Subcutaneous abdominal adipose tissue (tissue), 5 donors: ENCODE results near the gene PDHX.
"Not testable (repeated sequence)": the region's sequence is repeated elsewhere in the genome, so short reads cannot be mapped to it uniquely, and the experiment has no call there.

Experiments used
- H3K27ac ChIP-seq: one replicate; pipeline ENCODE4 v1.7.0; 2013; ENCODE audit warnings: low read depth, mild to moderate bottlenecking, inconsistent platforms, low read length, moderate library complexity
- H3K27me3 ChIP-seq, 5 donors: one replicate each; pipeline ENCODE4 v1.7.0; 2013; ENCODE audit warnings: low read length in 5 of 5, inconsistent platforms in 1 of 5; ENCODE audit not compliant: control insufficient read depth in 5 of 5, insufficient read depth in 4 of 5
- H3K36me3 ChIP-seq, 5 donors: one replicate each; pipeline ENCODE4 v1.7.0; 2013; ENCODE audit warnings: low read length in 5 of 5; ENCODE audit not compliant: control insufficient read depth in 5 of 5, insufficient read depth in 5 of 5
- H3K4me1 ChIP-seq, 5 donors: one replicate each; pipeline ENCODE4 v1.7.0; 2013; ENCODE audit warnings: low read length in 5 of 5, mild to moderate bottlenecking in 3 of 5, moderate library complexity in 1 of 5; ENCODE audit not compliant: control insufficient read depth in 5 of 5, insufficient read depth in 5 of 5
- H3K4me3 ChIP-seq, 5 donors: one replicate each; pipeline ENCODE4 v1.7.0; 2013; ENCODE audit warnings: low read length in 5 of 5, low read depth in 1 of 5
- H3K9ac ChIP-seq, 5 donors: one replicate each; pipeline ENCODE4 v1.7.0; 2013; ENCODE audit warnings: low read length in 5 of 5, mild to moderate bottlenecking in 4 of 5, moderate library complexity in 3 of 5
- H3K9me3 ChIP-seq, 5 donors: one replicate each; pipeline ENCODE4 v1.7.0; 2013; ENCODE audit warnings: low read length in 5 of 5; ENCODE audit not compliant: control insufficient read depth in 5 of 5
- donor health status: healthy.
- donor health status: healthy.
- donor health status: healthy.
- donor health status: healthy.
- donor health status: healthy.

Gene PDHX

GRCh38 chr11:34890812-34891211 lies 25.6 kb upstream of the PDHX start:
- no peak overlapping the region for H3K9ac ChIP-seq
- peaks cover 4 to 19% (median 5%) of the 10 kb centered on the region in 5 donors for H3K36me3 ChIP-seq
- no peak overlapping the region for H3K27ac ChIP-seq
- no peak overlapping the region for H3K4me3 ChIP-seq
- peaks cover 0 to 11% (median 0%) of the 10 kb centered on the region in 5 donors for H3K4me1 ChIP-seq
- H3K27me3 ChIP-seq = no peaks in the 10 kb centered on the region
- no peaks in the 10 kb centered on the region for H3K9me3 ChIP-seq

GRCh38 chr11:34891611-34892010 lies 24.8 kb upstream of the PDHX start:
- Histone ChIP-seq H3K9ac (no peak overlapping the region), H3K9me3 (no peaks in the 10 kb centered on the region), H3K27ac (no peak overlapping the region), H3K27me3 (no peaks in the 10 kb centered on the region), H3K4me1 (peaks cover 0 to 12% (median under 1%) of the 10 kb centered on the region in 5 donors), H3K36me3 (peaks cover under 1 to 17% (median 4%) of the 10 kb centered on the region in 5 donors), H3K4me3 (no peak overlapping the region)

DNA sequence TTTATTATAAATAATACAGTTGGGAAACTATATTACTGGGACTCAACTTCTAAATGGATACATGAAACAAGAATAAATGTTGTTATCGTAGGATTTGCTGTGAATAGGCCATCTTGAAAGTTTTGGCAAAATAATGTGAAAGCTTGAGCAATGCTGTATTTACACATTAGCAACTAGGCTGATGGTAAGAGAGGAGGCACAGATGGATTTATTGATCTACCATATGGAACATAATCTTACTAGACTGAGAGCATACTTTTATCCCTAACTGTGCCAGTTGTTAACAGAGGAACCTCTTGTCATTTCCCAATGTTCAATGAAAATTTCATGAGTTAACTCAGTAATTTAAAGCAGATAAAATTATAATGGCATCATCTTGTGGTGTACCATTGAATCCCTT lies 23.0 kb upstream of the PDHX start:
- Histone ChIP-seq H3K4me3 (no peak overlapping the region), H3K27me3 (no peaks in the 10 kb centered on the region), H3K4me1 (peaks cover 0 to 19% (median 4%) of the 10 kb centered on the region in 5 donors), H3K36me3 (peaks cover 0 to 6% (median 2%) of the 10 kb centered on the region in 5 donors), H3K9me3 (no peaks in the 10 kb centered on the region), H3K9ac (no peak overlapping the region), H3K27ac (no peak overlapping the region)

GRCh38 chr11:34896191-34896590 lies 20.2 kb upstream of the PDHX start:
- not testable (repeated sequence) for H3K36me3 ChIP-seq, H3K27ac ChIP-seq, H3K27me3 ChIP-seq, H3K9ac ChIP-seq, H3K4me3 ChIP-seq
- Histone ChIP-seq H3K9me3 (peaks cover 3 to 19% (median 12%) of the 10 kb centered on the region in 5 donors), H3K4me1 (peaks cover 0 to 13% (median 4%) of the 10 kb centered on the region in 5 donors)

GRCh38 chr11:34897171-34897870 lies 19.1 kb upstream of the PDHX start:
- peaks cover 3 to 19% (median 13%) of the 10 kb centered on the region in 5 donors for H3K9me3 ChIP-seq
- H3K27me3 ChIP-seq = no peaks in the 10 kb centered on the region
- no peaks in the 10 kb centered on the region for H3K36me3 ChIP-seq
- peak overlapping the region in 2 of 5 donors; percentile 25 to 36 for H3K9ac ChIP-seq
- H3K4me1 ChIP-seq = peaks cover 0 to 13% (median 4%) of the 10 kb centered on the region in 5 donors
- no peak overlapping the region for H3K27ac ChIP-seq
- H3K4me3 ChIP-seq = no peak overlapping the region

- no peak overlapping the region for H3K27ac ChIP-seq
- H3K27me3 ChIP-seq = no peaks in the 10 kb centered on the region
- peak overlapping the region in 1 of 5 donors; percentile 48 for H3K4me3 ChIP-seq
- H3K4me1 ChIP-seq = peaks cover 0 to 10% (median 4%) of the 10 kb centered on the region in 5 donors
- H3K9ac ChIP-seq = peak overlapping the region in 3 of 5 donors; percentile 7 to 36 (median 11)
- peaks cover 0 to 4% (median 0%) of the 10 kb centered on the region in 5 donors for H3K36me3 ChIP-seq
- peaks cover 3 to 19% (median 13%) of the 10 kb centered on the region in 5 donors for H3K9me3 ChIP-seq
These were observed 17.9 kb upstream of the PDHX start for GRCh38 chr11:34898474-34898873.

- Histone ChIP-seq H3K27me3 (no peaks in the 10 kb centered on the region), H3K9me3 (peaks cover 3 to 19% (median 13%) of the 10 kb centered on the region in 5 donors), H3K4me3 (peak overlapping the region in 2 of 5 donors; percentile 13 to 19), H3K36me3 (peaks cover 0 to 5% (median 0%) of the 10 kb centered on the region in 5 donors), H3K27ac (no peak overlapping the region), H3K4me1 (peaks cover 0 to 9% (median 5%) of the 10 kb centered on the region in 5 donors), H3K9ac (no peak overlapping the region)
These were observed 16.8 kb upstream of the PDHX start for GRCh38 chr11:34899633-34900016.

DNA sequence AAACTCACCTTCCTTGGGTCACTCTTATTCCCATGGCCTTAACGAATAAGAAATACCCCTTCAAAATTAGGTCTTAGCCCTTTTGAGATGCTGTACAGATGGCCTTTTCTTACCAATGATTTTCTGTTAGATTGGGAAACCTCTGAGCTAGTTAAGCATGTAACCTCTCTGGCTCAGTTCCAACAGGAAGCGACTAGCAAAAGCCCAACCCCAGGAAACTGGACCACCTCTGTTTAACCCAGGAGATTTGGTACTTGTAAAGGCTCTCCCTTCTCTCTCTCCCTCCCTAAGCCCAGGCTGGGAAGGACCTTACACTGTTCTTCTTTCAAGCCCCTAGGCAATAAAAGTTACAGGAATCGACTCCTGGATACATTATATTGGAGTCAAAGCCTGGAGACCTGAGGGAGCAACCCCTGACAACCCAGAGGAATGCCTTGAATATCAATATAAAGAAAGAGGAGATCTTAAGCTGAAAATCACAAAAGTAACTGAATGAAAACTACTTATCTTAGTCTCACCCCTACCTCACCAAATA lies 11.9 kb upstream of the PDHX start:
- H3K4me3 ChIP-seq = no peak overlapping the region
- peaks cover 0 to 5% (median 0%) of the 10 kb centered on the region in 5 donors for H3K36me3 ChIP-seq
- no peak overlapping the region for H3K9ac ChIP-seq
- no peaks in the 10 kb centered on the region for H3K27me3 ChIP-seq
- H3K4me1 ChIP-seq = peaks cover 3 to 17% (median 8%) of the 10 kb centered on the region in 5 donors
- H3K9me3 ChIP-seq = peaks cover 3 to 14% (median 9%) of the 10 kb centered on the region in 5 donors
- H3K27ac ChIP-seq = no peak overlapping the region

GRCh38 chr11:34905666-34906065 lies 10.8 kb upstream of the PDHX start:
- H3K27ac ChIP-seq = no peak overlapping the region
- peaks cover 0 to 2% (median 0%) of the 10 kb centered on the region in 5 donors for H3K9me3 ChIP-seq
- peaks cover 3 to 28% (median 17%) of the 10 kb centered on the region in 5 donors for H3K4me1 ChIP-seq
- H3K4me3 ChIP-seq = no peak overlapping the region
- no peaks in the 10 kb centered on the region for H3K27me3 ChIP-seq
- no peak overlapping the region for H3K9ac ChIP-seq
- H3K36me3 ChIP-seq = peaks cover 0 to 5% (median 0%) of the 10 kb centered on the region in 5 donors

- H3K9me3 ChIP-seq = no peaks in the 10 kb centered on the region
- peaks cover 3 to 46% (median 30%) of the 10 kb centered on the region in 5 donors for H3K4me1 ChIP-seq
- H3K27ac ChIP-seq = no peak overlapping the region
- H3K9ac ChIP-seq = no peak overlapping the region
- no peak overlapping the region for H3K4me3 ChIP-seq
- H3K27me3 ChIP-seq = no peaks in the 10 kb centered on the region
- peaks cover 0 to 5% (median 0%) of the 10 kb centered on the region in 5 donors for H3K36me3 ChIP-seq
These were observed 8.4 kb upstream of the PDHX start for GRCh38 chr11:34907934-34908593.
